Heart right ventricle (tissue), 16 donors: Measurements from ENCODE around the gene DCDC2C. TPM values are rescaled to one million over a fixed set of nuclear protein-coding genes. Genes with fewer than 3 reads are reported as not detected.

ENCODE experiments used
- ATAC-seq, 8 donors: fragments of 200-7000 bp; cut with Tn5 transposase; one replicate each; pipeline ENCODE4 v1.9.1; 2020; ENCODE audit warnings: mild to moderate bottlenecking in 8 of 8, moderate library complexity in 8 of 8, moderate number of reproducible peaks in 1 of 8
- DNase-seq, 2 donors: peaks; one replicate each; pipeline ENCODE4 v3.0.0-alpha.2; 2020
- H3K27ac ChIP-seq, 10 donors: fragments of 200-600 bp; sonication (generic) in 2 of 10; one replicate each; pipeline versions ENCODE4 v1.5.0 to v1.8.0; 2020 to 2022; ENCODE audit warnings: mild to moderate bottlenecking in 3 of 10
- H3K27me3 ChIP-seq, 7 donors: fragments of 200-600 bp; one replicate each; pipeline ENCODE4 v1.8.0; 2021 to 2022; ENCODE audit warnings: mild to moderate bottlenecking in 2 of 7
- H3K36me3 ChIP-seq, 9 donors: fragments of 200-600 bp; sonication (generic) in 1 of 9; one replicate each; pipeline versions ENCODE4 v1.5.0 to v1.8.0; 2020 to 2022; ENCODE audit warnings: mild to moderate bottlenecking in 2 of 9
- H3K4me1 ChIP-seq, 9 donors: fragments of 200-600 bp; sonication (generic) in 1 of 9; one replicate each; pipeline versions ENCODE4 v1.5.0 to v1.8.0; 2020 to 2022; ENCODE audit warnings: mild to moderate bottlenecking in 4 of 9
- H3K4me3 ChIP-seq, 10 donors: fragments of 200-600 bp; sonication (generic) in 2 of 10; one replicate each; pipeline versions ENCODE4 v1.5.0 to v1.8.0; 2020 to 2022; ENCODE audit warnings: mild to moderate bottlenecking in 7 of 10, moderate library complexity in 2 of 10
- H3K9me3 ChIP-seq, 11 donors: fragments of 200-600 bp in 10 of 11; sonication (generic) in 2 of 11; one replicate each; pipeline versions ENCODE4 v1.5.0 to v1.8.0; 2013 to 2022; ENCODE audit warnings: mild to moderate bottlenecking in 2 of 11, control low read depth in 1 of 11, moderate library complexity in 1 of 11
- CTCF ChIP-seq, 9 donors: fragments of 200-600 bp; sonication (generic) in 2 of 9; IDR thresholded peaks; one replicate each; pipeline versions ENCODE4 v1.5.0 to v1.8.0; 2021 to 2022; ENCODE audit warnings: antibody characterized with exemption in 9 of 9, mild to moderate bottlenecking in 5 of 9, moderate library complexity in 1 of 9
- WGBS, 2 donors: extraction: QIAGEN DNeasy Blood & Tissue Kit; methylation state at CpG; one replicate each; pipeline ENCODE4 v1.1.7; 2013; ENCODE audit warnings: inconsistent platforms in 1 of 2; 5-methylcytosine and 5-hydroxymethylcytosine counted together
- intact Hi-C, 10 donors: fragments of 100-400 bp; cut with DNase I; formaldehyde crosslinking; loops; one replicate each; pipeline versions ENCODE4 v1.11.1 to v1.14.2; 2022
- polyA plus RNA-seq, 2 donors: library from polyadenylated mRNA; stranded (reverse); fragments of 200-250 nt; gene quantifications; one replicate each; pipeline ENCODE4 v1.2.3, GENCODE V29; 2013
- total RNA-seq, 10 donors: library from RNA; stranded (reverse); fragmentation: NEBNext Ultra II Directional in 3 of 10; extraction: Animal tissue kit (Norgen Biotek cat#: 25700) in 3 of 10; gene quantifications; one replicate each; pipeline versions ENCODE4 v1.2.1 to v1.2.4, GENCODE V29; 2021 to 2023
- donor health status: Arrhythmogenic right ventricular cardiomyopathy.
- donor health status: ischemic (EF 13 %, LVEDD 7.1; RV severe dilation, severe dysfunction).
- donor health status: healthy with polysubstance abuse.
- donor health status: DM: no; HTN: yes; CAD: no.
- donor health status: DM: no; HTN: no; CAD: no.
- donor health status: ischemic (EF 25% LVEDD 6.9; RV normal size, moderate dysfunction).
- donor health status: ischemic (EF 25% LVEDD 5.7; RV mildly dilated, moderate dysfunction).
- donor health status: healthy.
- donor health status: DM: yes; HTN: yes; CAD: no.
- donor health status: Ischemic cardiomyopathy.
- donor health status: ischemic (EF 35%, LVEDD 5.7; RV mildly dilated, moderate dysfunction).
- donor health status: nonischemic (EF 11% LVEDD 7.7; RV severe dilation, severe dysfunction).
- donor health status: DM: yes; HTN: yes; CAD: no.
- donor health status: PGD.
- donor health status: ischemic (EF 29% LVEDD 5.4; RV normal size, mild dysfunction).
- donor health status: nonischemic (EF 23%, LVEDD 6.1; RV moderate dilation, normal function).

DCDC2C gene
- total and polyA plus RNA-seq, 12 donors, result 0.66 TPM; not detected in 11

- Histone ChIP-seq H3K9me3 (peaks cover 0 to 23% (median 9%) of the 10 kb centered on the region in 11 donors), H3K27ac (no peak overlapping the region), H3K4me1 (no peaks in the 10 kb centered on the region), H3K4me3 (no peak overlapping the region), H3K36me3 (no peaks in the 10 kb centered on the region), H3K27me3 (peaks cover 0 to 14% (median 6%) of the 10 kb centered on the region in 7 donors)
- ATAC-seq (no peak), DNase-seq (no peak)
- intact Hi-C loops, result no loop called here
- no peak for TF ChIP-seq CTCF (IDR thresholded peaks at IDR 0.05)
- WGBS, 2 donors, result 70 to 73% methylated on average over 7 of the region's 7 CpGs
Measured at GRCh38 chr2:3849213-3849612, 145.8 kb downstream of the DCDC2C start.

GRCh38 chr2:3857576-3857975, 154.2 kb downstream of the DCDC2C start:
- Histone ChIP-seq H3K27me3 (no peaks in the 10 kb centered on the region), H3K27ac (no peak overlapping the region), H3K36me3 (no peaks in the 10 kb centered on the region), H3K9me3 (peaks cover 0 to 29% (median 9%) of the 10 kb centered on the region in 11 donors), H3K4me1 (no peaks in the 10 kb centered on the region), H3K4me3 (no peak overlapping the region)
- WGBS, 2 donors, result 73 to 76% methylated on average over 4 of the region's 4 CpGs
- DNase-seq (no peak), ATAC-seq (no peak)
- TF ChIP-seq CTCF (IDR thresholded peaks at IDR 0.05), result no peak
- intact Hi-C loops, result no loop called here

GRCh38 chr2:3864943-3865865, 161.8 kb downstream of the DCDC2C start:
- Histone ChIP-seq H3K36me3 (no peaks in the 10 kb centered on the region), H3K4me3 (no peak overlapping the region), H3K27me3 (no peaks in the 10 kb centered on the region), H3K9me3 (no peaks in the 10 kb centered on the region), H3K4me1 (peaks cover 0 to 10% (median 0%) of the 10 kb centered on the region in 9 donors), H3K27ac (no peak overlapping the region)
- TF ChIP-seq CTCF (IDR thresholded peaks at IDR 0.05), result no peak
- peak in 5 of 8 donors; percentile 4 to 54 (median 44) for ATAC-seq
- 72 to 85% methylated on average over 16 of the region's 16 CpGs for WGBS, 2 donors
- no peak for DNase-seq
- intact Hi-C loops, result no loop called here

GRCh38 chr2:3867469-3867868, 164.1 kb downstream of the DCDC2C start:
- ATAC-seq (no peak), DNase-seq (no peak)
- Histone ChIP-seq H3K27me3 (no peaks in the 10 kb centered on the region), H3K9me3 (no peaks in the 10 kb centered on the region), H3K4me1 (peaks cover 0 to 10% (median 0%) of the 10 kb centered on the region in 9 donors), H3K36me3 (no peaks in the 10 kb centered on the region), H3K27ac (no peak overlapping the region), H3K4me3 (no peak overlapping the region)
- no peak for TF ChIP-seq CTCF (IDR thresholded peaks at IDR 0.05)
- intact Hi-C loops, result no loop called here
- WGBS, 2 donors, result 75 to 78% methylated on average over 5 of the region's 5 CpGs
